H7 (cell line): ENCODE results near the gene GPBP1. TPM values are rescaled to one million over a fixed set of nuclear protein-coding genes. Genes with fewer than 3 reads are reported as not detected.
"Not testable (repeated sequence)": the region's sequence is repeated elsewhere in the genome, so short reads cannot be mapped to it uniquely, and the experiment has no call there.

Experiments used
- DNase-seq: peaks from one replicate; pipeline ENCODE4 v3.0.0; 2012
- H3K27me3 ChIP-seq: 2 replicates; pipeline ENCODE4 v1.6.0; 2011; ENCODE audit warnings: mild to moderate bottlenecking, low read length; ENCODE audit not compliant: control insufficient read depth, insufficient read depth
- H3K36me3 ChIP-seq: replicated peaks from 2 replicates; pipeline ENCODE4 v1.5.1; 2011; ENCODE audit warnings: low read length; ENCODE audit not compliant: control insufficient read depth, insufficient read depth
- H3K4me3 ChIP-seq: 2 replicates; pipeline ENCODE4 v1.5.1; 2011; ENCODE audit warnings: low read depth, mild to moderate bottlenecking, control low read depth, low read length, moderate library complexity; ENCODE audit not compliant: insufficient read depth
- total RNA-seq: library from RNA; depleted of rRNA; stranded (reverse); fragments of >200 nt; shearing (Covaris generic); gene quantifications from 2 replicates; pipeline ENCODE4 v1.2.3, GENCODE V29; 2014; rRNA removed

The GPBP1 gene, protein sequence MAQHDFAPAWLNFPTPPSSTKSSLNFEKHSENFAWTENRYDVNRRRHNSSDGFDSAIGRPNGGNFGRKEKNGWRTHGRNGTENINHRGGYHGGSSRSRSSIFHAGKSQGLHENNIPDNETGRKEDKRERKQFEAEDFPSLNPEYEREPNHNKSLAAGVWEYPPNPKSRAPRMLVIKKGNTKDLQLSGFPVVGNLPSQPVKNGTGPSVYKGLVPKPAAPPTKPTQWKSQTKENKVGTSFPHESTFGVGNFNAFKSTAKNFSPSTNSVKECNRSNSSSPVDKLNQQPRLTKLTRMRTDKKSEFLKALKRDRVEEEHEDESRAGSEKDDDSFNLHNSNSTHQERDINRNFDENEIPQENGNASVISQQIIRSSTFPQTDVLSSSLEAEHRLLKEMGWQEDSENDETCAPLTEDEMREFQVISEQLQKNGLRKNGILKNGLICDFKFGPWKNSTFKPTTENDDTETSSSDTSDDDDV
- total RNA-seq = 62.7 and 92.0 TPM in 2 replicates

DNA sequence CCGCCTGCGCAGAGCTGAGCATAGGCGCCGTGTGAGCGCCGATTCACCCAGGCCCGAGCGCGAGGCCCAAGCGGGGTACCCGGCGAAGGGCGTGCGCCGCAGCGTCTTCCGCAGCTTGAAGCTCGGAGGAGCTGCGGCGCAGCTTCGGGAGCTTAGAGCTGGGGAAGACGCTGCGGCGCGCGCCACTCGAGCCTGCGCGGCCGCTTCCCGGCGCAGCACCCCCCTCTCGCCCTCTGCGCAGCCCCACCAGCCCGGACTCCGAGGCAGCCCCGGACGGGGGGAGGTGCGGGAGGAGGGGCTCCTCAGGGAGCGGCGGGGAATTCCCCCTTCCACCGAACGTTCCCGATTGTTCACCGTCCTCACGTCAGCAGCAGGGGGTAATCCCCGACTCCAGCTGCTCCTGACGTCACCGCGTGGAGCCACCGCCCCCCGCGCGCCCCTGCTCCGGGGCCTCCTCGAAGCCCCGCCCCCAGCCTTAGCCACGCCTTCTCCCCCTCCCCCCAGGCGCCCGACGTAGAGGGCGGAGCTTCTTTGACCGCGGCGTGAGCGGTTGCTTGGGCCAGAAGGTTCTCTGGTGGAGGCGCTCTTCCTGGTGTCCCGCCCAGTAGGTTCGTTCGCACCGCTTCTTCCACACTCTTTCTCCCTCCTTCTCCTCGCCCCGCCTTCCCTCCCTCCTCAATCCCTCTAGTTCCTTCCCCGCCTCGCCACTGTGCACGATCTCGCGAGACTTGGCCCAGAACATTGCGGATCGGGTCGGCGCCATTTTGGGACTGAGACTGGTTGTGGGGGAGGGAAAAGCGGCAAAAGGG lies at the start of gene GPBP1:
Gene GPBP1, plus strand, starts transcription at position 741 of the 809 bp plus-strand sequence. CDS start 40,072 bp downstream, outside the sequence.
- DNase-seq = peak; percentile 98
- H3K27me3 ChIP-seq = no peaks in the 10 kb centered on the region

DNA sequence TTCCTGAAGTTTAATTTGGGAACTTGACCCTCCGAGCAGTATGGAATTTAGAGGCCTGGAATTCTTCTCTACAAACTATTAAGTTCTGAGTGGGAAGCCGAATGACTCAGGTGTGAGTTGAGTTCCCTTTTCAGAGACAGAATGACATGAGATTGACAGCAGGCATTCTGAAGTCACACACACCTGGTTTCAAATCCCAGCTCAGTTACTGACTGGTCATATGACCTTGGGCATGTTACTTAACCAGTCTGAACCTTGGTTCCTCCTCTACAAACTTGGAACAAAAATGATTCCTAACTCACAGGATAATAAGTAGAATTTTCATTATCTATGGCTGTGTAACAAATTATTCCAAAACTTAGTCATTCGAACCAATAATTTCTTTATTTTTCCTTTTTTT lies 45.5 kb upstream of the GPBP1 start:
- no peak for DNase-seq
- Histone ChIP-seq H3K4me3 (no peak overlapping the region), H3K36me3 (no peaks in the 10 kb centered on the region), H3K27me3 (no peaks in the 10 kb centered on the region)

More for the DNA sequence above, at the start of gene GPBP1:
- no peaks in the 10 kb centered on the region for H3K36me3 ChIP-seq
- H3K4me3 ChIP-seq = peak within 1 kb of the TSS; percentile 96

DNA sequence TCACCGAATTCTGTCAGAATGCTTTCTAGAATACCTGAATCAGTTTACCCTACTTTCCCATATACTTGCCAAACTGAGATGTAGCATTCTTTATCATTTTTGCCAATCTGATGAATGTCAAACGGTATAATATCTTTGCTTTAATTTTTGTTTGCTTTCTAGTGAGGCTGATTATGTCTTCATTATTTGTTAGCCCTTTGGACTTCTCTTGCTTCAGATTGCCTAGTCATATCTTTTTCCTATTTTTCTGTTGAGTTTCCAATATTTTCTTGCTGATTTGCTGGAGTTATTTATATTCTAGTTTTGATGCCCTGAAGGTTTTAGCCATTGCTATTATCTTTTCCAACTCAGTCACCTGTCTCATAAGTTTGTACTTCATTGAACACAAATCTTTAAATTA lies 40.3 kb upstream of the GPBP1 start:
- Histone ChIP-seq H3K4me3 (no peak overlapping the region), H3K36me3 (no peaks in the 10 kb centered on the region), H3K27me3 (no peaks in the 10 kb centered on the region)
- DNase-seq = no peak

DNA sequence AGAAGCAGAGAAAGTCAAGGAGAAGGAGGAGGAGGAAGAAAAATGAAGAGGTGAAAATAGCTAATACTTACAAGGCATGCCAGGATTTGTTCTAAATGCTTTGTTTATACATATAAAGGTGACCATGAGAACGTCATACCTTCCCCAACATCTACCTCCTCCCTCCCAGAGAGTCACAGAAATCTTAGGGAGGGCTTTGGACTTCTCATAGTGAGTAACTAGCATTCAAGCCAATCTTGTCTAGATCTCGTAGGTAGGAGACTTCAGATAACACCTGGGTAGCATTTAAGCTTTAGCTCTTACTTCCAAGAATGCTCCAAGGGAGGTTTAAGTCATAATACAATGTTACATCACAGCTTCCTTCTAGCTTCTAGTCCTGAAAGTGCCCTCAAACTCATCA lies 36.5 kb upstream of the GPBP1 start:
- no peak for DNase-seq
- no peak overlapping the region for H3K4me3 ChIP-seq

DNA sequence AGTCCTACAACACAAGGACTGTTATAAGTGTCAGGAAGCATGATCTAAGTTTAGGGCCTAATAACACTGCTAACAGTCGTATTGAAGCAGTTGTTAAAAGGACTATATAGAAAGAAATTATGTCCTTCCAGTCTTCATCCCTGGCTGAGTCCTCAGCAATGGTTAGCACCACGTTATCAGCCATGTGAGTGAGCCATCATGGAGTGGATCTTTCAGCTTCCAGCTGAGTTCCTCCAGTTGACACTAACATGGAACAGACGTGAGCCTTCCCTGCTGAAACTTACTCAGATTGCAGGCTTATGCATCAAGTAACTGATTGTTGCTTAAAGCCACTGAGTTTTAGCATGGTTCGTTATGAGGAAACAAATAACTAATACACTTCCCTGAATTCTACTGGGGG lies 21.5 kb upstream of the GPBP1 start:
- no peak for DNase-seq
- no peaks in the 10 kb centered on the region for H3K27me3 ChIP-seq
- no peaks in the 10 kb centered on the region for H3K36me3 ChIP-seq
- H3K4me3 ChIP-seq = no peak overlapping the region

More for the DNA sequence above, 36.5 kb upstream of the GPBP1 start:
- H3K36me3 ChIP-seq = no peaks in the 10 kb centered on the region
- no peaks in the 10 kb centered on the region for H3K27me3 ChIP-seq

DNA sequence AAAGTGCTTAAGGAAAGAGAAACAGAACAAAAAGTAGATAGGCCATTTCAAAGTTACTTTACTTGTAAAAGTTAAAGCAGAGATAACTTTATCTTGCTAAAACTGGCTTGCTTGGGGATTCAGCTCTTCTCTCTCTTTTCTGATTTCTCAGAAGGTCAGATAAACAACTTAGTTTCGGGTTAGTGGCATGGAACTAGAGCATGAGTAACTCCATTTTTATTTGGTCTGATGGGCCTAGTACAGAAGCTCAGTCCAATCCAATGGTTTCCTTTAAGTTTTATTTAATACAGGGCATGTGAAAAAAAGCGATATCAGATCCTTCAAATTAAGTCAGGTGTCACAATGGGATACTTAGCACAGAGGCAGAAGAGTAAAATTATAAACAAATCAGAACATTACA lies 18.8 kb upstream of the GPBP1 start:
- H3K36me3 ChIP-seq = no peaks in the 10 kb centered on the region
- no peaks in the 10 kb centered on the region for H3K27me3 ChIP-seq
- DNase-seq = no peak
- H3K4me3 ChIP-seq = no peak overlapping the region

DNA sequence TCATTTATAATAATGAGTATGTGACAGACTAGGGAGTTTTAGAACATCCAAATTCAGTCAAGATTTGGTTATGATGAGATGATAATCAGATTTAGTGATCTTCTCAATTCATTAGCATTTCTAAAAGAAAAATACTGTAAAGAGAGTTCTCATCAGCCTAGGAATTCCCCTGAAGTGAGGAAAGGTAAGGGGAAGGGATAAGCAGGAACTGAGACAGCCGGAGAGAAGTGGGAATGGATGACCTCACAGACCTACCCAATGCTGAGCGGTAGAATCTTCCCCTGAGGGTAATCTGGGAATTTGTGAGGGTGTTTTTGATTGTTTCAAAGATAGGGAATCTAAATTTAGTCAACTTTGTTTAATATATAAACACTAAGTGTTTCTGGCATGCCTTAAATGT lies 16.7 kb upstream of the GPBP1 start:
- no peaks in the 10 kb centered on the region for H3K27me3 ChIP-seq
- no peaks in the 10 kb centered on the region for H3K36me3 ChIP-seq
- no peak for DNase-seq
- H3K4me3 ChIP-seq = no peak overlapping the region

DNA sequence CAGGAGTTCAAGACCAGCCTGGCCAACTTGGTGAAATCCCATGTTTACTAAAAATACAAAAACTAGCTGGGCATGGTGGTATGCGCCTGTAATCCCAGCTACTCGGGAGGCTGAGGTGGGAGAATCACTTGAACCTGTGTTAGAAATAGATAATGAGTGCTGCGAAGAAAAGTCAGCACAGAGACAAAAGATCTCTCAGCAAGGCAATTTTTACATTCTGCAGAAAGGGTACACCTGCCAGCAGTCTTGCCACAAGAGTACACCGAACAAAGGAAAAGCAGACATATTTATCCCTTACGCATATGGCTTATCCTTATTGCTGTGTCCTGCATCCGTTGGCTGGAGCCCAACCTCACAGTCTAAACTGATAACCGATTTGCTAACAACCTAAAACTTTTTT lies 16.2 kb upstream of the GPBP1 start:
- no peak for DNase-seq
- no peaks in the 10 kb centered on the region for H3K27me3 ChIP-seq
- H3K4me3 ChIP-seq = no peak overlapping the region
- no peaks in the 10 kb centered on the region for H3K36me3 ChIP-seq

DNA sequence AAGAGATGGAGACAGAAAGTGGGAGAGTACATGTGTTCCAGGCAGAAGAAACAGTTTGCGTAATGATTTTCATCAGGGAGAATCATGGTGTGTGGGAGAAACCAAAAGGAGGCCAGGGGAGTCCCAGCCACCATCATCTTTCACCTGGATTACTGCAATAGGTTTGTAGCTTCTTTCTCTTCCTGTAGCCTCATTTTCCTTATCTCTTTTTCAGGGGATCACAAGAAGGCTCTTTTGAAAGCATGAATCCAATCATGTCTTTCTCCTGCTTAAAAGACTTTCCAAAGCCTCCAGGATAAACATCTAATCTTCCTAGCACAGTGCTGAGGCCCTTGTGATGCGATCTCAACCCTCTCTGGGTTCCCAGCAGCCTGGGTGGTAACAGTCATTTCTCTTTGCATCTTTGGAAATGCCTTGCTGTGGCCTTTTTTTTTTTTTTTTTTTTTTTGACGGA lies 10.3 kb upstream of the GPBP1 start:
- DNase-seq = no peak
- no peak overlapping the region for H3K4me3 ChIP-seq
- no peaks in the 10 kb centered on the region for H3K36me3 ChIP-seq
- no peaks in the 10 kb centered on the region for H3K27me3 ChIP-seq

DNA sequence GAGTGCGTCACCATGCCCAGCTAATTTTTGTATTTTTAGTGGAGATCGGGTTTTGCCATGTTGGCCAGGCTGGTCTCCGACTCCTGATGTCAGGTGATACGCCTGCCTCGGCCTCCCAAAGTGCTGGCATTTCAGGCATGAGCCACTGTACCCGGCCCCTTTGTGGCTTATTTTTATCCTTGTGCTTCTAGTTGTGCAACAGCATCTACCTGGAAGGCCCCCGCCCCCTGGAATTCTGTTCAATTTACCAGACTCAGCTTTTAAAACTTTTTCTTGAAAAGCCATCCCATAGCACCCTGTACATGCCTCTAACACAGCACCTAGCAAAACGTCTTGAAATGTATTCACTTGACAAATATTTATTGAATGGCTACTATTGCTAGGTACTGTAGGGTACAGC lies 9.7 kb upstream of the GPBP1 start:
- no peak for DNase-seq
- H3K4me3 ChIP-seq = no peak overlapping the region
- no peaks in the 10 kb centered on the region for H3K36me3 ChIP-seq
- H3K27me3 ChIP-seq = no peaks in the 10 kb centered on the region

DNA sequence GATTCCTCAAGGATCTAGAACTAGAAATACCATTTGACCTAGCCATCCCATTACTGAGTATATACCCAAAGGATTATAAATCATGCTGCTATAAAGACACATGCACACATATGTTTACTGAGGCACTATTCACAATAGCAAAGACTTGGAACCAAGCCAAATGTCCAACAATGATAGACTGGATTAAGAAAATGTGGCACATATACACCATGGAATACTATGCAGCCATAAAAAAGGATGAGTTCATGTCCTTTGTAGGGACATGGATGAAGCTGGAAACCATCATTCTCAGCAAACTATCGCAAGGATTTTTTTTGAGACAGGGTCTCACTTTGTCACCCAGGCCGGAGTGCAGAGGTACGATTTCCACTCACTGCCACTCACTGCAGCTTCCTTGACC lies 8.7 kb upstream of the GPBP1 start:
- not testable (repeated sequence) for DNase-seq, H3K4me3 ChIP-seq, H3K27me3 ChIP-seq, H3K36me3 ChIP-seq

DNA sequence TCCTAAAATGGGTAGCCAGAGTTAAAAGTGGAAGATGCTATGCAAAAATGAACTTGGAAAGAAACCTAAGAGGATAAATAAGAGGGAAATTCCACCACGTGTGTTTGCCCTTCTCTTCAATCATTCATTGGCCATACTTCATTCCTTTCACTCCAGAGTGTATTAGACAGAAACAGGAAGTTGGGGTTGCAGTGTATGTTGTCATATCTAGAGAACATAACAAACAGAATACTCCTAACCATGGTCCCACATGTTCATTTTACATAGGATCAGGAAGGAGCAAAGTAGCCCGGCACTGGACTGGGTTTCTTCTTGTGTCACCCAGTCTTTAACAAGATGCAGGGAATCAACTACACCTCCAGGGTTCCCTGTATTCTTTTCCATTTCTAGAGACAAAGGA lies 7.6 kb upstream of the GPBP1 start:
- H3K36me3 ChIP-seq = no peaks in the 10 kb centered on the region
- H3K27me3 ChIP-seq = no peaks in the 10 kb centered on the region
- DNase-seq = no peak
- H3K4me3 ChIP-seq = no peak overlapping the region

DNA sequence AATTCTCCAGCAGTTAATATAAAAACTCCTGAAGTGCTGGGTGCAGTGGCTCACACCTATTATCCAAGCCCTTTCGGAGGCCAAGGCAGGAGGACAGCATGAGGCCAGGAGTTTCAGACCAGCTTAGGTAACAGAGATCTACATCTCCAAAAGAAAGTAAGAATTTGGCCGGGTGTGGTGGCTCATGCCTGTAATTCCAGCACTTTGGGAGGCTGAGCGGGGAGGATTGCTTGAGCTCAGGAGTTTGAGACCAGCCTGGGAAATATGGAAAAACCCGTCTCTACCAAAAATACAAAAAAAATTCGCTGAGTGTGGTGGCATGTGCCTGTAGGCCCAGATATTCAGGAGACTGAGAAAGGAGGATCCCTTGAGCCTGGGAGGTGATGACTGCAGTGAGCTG lies 6.7 kb upstream of the GPBP1 start:
- H3K27me3 ChIP-seq = no peaks in the 10 kb centered on the region
- DNase-seq = no peak
- no peaks in the 10 kb centered on the region for H3K36me3 ChIP-seq
- no peak overlapping the region for H3K4me3 ChIP-seq

DNA sequence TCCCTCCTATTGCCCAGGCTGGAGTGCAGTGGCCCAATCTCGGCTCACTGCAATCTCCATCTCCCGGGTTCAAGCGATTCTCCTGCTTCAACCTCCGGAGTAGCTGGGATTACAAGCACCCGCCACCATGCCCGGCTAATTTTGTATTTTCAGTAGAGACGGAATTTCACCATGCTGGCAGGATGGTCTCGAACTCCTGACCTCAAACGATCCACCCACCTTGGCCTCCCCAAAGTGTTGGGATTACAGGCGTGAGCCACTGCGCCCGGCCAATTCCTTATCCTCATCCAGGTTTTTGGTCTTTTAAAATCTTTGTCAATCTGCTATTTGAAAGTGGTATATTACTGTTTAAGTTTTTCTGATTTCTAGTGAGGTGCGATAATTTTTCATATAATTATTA lies 3.7 kb upstream of the GPBP1 start:
- H3K4me3 ChIP-seq, H3K27me3 ChIP-seq, DNase-seq: not testable (repeated sequence)

More for the DNA sequence above, 3.7 kb upstream of the GPBP1 start:
- H3K36me3 ChIP-seq = not testable (repeated sequence)
